Fibroblast of lung (primary cell): Measurements from ENCODE around the gene OR6S1. TPM values are rescaled to one million over a fixed set of nuclear protein-coding genes. Genes with fewer than 3 reads are reported as not detected.

Experiments
- DNase-seq, 2 donors: peaks; one replicate each; pipeline versions ENCODE4 v3.0.0 to v3.0.0-alpha.2; 2010; ENCODE audit warnings: low read depth in 2 of 2
- H2AFZ ChIP-seq: 2 replicates; pipeline ENCODE4 v1.5.1; 2012; ENCODE audit warnings: low read length, control low read depth, inconsistent platforms
- H3K27ac ChIP-seq: 2 replicates; pipeline ENCODE4 v1.5.1; 2011; ENCODE audit warnings: low read length, control low read depth; ENCODE audit not compliant: insufficient read depth
- H3K27me3 ChIP-seq: 2 replicates; pipeline ENCODE4 v1.5.1; 2011; ENCODE audit warnings: mild to moderate bottlenecking, low read length; ENCODE audit not compliant: control insufficient read depth, insufficient read depth
- H3K36me3 ChIP-seq: 2 replicates; pipeline ENCODE4 v1.5.1; 2011; ENCODE audit warnings: low read length; ENCODE audit not compliant: control insufficient read depth, insufficient read depth
- H3K4me1 ChIP-seq: 2 replicates; pipeline ENCODE4 v1.5.1; 2011; ENCODE audit warnings: low read length; ENCODE audit not compliant: control insufficient read depth, insufficient read depth; ENCODE audit errors: extremely low read depth
- H3K4me2 ChIP-seq: 2 replicates; pipeline ENCODE4 v1.5.1; 2011; ENCODE audit warnings: low read length, control low read depth; ENCODE audit not compliant: insufficient read depth; ENCODE audit errors: extremely low read depth
- H3K4me3 ChIP-seq, 4 experiments: fragments of 200-600 bp in 1 of 4; sonication (generic) in 1 of 4; replicated peaks in 1 of 4; 2 replicates each; pipeline ENCODE4 v1.5.1; 2011 to 2016; ENCODE audit warnings: low read length in 4 of 4, low read depth in 3 of 4, mild to moderate bottlenecking in 3 of 4, control low read depth in 2 of 4, inconsistent platforms in 1 of 4, mixed read lengths in 1 of 4; ENCODE audit not compliant: insufficient read depth in 1 of 4; ENCODE audit errors: control extremely low read depth in 1 of 4
- H3K79me2 ChIP-seq: 2 replicates; pipeline ENCODE4 v1.5.1; 2012; ENCODE audit warnings: mild to moderate bottlenecking, low read length, inconsistent platforms; ENCODE audit not compliant: control insufficient read depth, insufficient read depth
- H3K9ac ChIP-seq: 2 replicates; pipeline ENCODE4 v1.5.1; 2011; ENCODE audit warnings: mild to moderate bottlenecking, low read length, control low read depth; ENCODE audit not compliant: insufficient read depth
- H3K9me3 ChIP-seq: 2 replicates; pipeline ENCODE4 v1.5.1; 2012; ENCODE audit warnings: low read depth, low read length; ENCODE audit not compliant: control insufficient read depth, insufficient read depth
- H4K20me1 ChIP-seq: 2 replicates; pipeline ENCODE4 v1.5.1; 2011; ENCODE audit warnings: low read length; ENCODE audit not compliant: control insufficient read depth, insufficient read depth; ENCODE audit errors: extremely low read depth
- CTCF ChIP-seq, 2 donors: IDR thresholded peaks in 1 of 2; conservative IDR thresholded peaks in 1 of 2; 1 replicate in 1 of 2; 2 replicates in 1 of 2; pipeline ENCODE4 v1.5.1; 2011 to 2012; ENCODE audit warnings: low read length in 2 of 2, control low read depth in 1 of 2, inconsistent platforms in 1 of 2, low read depth in 1 of 2, mild to moderate bottlenecking in 1 of 2
- EZH2 ChIP-seq: IDR thresholded peaks from 2 replicates; pipeline ENCODE4 v1.5.1; 2012; ENCODE audit warnings: low read length, control low read depth, mild to moderate bottlenecking; ENCODE audit errors: missing control alignments
- polyA plus RNA-seq, 2 donors: library from polyadenylated mRNA; depleted of rRNA in 1 of 2; stranded (reverse) in 1 of 2; unstranded in 1 of 2; fragments of >200 nt; gene quantifications; 2 replicates each; pipeline ENCODE4 v1.2.1, GENCODE V29; 2011 to 2012; ENCODE audit warnings: missing spikeins in 1 of 2
- total RNA-seq: library from RNA; depleted of rRNA; stranded (reverse); fragments of >200 nt; gene quantifications from 2 replicates; pipeline ENCODE4 v1.2.1, GENCODE V29; 2014

Gene OR6S1
- total and polyA plus RNA-seq, 2 donors (not counting 1 experiment from before 2014, with no cell fraction given) = not detected

GRCh38 chr14:20656274-20656673 lies 14.8 kb upstream of the OR6S1 start:
- no peaks in the 10 kb centered on the region for H3K79me2 ChIP-seq
- no peaks in the 10 kb centered on the region for H3K36me3 ChIP-seq
- H3K4me2 ChIP-seq = no peak overlapping the region
- H3K27ac ChIP-seq = no peak overlapping the region
- DNase-seq = no peak
- H3K27me3 ChIP-seq = peaks cover 2% of the 10 kb centered on the region
- TF ChIP-seq CTCF (conservative IDR thresholded peaks at IDR 0.05 in 1 of 2, IDR thresholded peaks at IDR 0.05 in 1 of 2; ENCODE audit: low read depth in 1 of 2, low read length in 2 of 2) (no peak), EZH2 (no peak)
- H2AFZ ChIP-seq = no peak overlapping the region
- no peak overlapping the region for H3K4me3 ChIP-seq
- no peaks in the 10 kb centered on the region for H4K20me1 ChIP-seq
- H3K9me3 ChIP-seq = no peaks in the 10 kb centered on the region
- no peak overlapping the region for H3K9ac ChIP-seq
- H3K4me1 ChIP-seq = no peaks in the 10 kb centered on the region

DNA sequence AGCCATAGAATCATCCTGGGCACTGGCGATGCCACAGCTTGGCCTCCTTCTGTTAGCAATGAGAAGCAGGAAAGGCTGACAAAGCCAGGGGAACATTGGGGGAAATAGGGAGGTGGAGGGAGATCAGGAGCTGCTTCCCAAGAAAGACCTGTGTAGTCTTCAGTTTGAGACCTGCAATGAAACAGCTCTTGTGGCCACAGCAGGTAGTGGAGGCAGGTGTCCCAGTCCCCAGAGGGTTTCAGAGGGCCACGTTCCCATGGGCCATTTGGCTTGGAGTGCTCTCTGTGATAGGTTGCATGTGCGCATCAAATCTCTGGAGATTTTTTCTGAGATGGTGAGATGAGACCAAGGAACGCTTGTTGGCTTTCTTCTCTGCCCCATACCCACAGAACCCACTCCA lies 14.4 kb upstream of the OR6S1 start:
- no peak overlapping the region for H3K4me3 ChIP-seq
- no peaks in the 10 kb centered on the region for H4K20me1 ChIP-seq
- no peak for DNase-seq
- no peak overlapping the region for H3K27ac ChIP-seq
- no peaks in the 10 kb centered on the region for H3K4me1 ChIP-seq
- H3K79me2 ChIP-seq = no peaks in the 10 kb centered on the region
- H3K27me3 ChIP-seq = peaks cover 2% of the 10 kb centered on the region
- TF ChIP-seq EZH2 (no peak), CTCF (conservative IDR thresholded peaks at IDR 0.05 in 1 of 2, IDR thresholded peaks at IDR 0.05 in 1 of 2; ENCODE audit: low read depth in 1 of 2, low read length in 2 of 2) (no peak)
- H3K4me2 ChIP-seq = no peak overlapping the region
- no peaks in the 10 kb centered on the region for H3K36me3 ChIP-seq
- no peaks in the 10 kb centered on the region for H3K9me3 ChIP-seq
- no peak overlapping the region for H3K9ac ChIP-seq
- no peak overlapping the region for H2AFZ ChIP-seq

DNA sequence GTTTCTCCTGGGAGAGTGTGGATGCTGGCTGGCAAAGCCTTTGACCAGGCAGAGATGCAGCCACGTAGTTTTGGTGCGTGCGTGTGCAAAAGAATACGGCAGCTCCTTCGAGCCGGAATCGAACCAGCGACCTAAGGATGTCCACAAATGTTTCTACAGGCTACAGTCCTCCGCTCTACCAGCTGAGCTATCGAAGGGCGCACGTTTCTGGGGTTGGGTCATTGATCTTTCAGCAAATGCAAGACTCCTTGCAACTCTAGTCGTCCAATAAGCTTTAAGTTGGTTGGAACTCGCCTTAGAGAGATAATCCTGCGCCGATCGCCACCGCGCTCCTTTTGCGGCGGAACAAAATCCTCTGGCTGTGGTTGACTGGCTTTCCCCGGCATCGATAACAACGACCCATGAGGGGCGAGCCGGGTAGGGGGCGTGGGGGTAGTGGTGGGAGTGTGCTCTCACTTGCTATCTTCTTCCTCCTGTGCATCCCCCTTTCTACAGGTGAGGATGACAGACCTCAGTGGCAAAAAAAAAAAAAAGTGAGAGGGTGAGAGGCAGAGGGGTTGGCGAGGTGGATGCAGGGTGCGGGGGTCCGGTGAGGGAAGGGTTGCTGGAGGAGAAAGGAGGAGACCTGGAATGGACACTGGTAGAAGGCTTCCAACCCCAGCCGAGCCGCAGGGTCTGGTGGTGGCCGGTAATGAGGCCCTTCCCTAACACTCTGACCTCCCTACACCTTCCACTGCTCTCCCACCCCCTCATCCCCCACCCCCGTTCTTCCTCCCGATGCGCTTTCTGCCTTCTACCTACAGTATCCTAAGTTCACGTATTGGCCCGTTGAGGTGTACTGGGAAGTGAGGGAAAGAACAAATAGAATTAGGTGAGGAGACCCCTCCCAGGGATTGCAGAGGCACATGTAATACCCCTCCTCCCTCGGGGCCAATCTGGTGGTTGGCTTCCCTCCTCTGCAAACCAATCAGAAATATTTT lies 11.8 kb upstream of the OR6S1 start:
- H3K4me3 ChIP-seq = peak overlapping the region in 2 of 4 experiments; percentile 40
- DNase-seq = peak; percentile 27 to 72
- no peaks in the 10 kb centered on the region for H4K20me1 ChIP-seq
- no peaks in the 10 kb centered on the region for H3K79me2 ChIP-seq
- no peaks in the 10 kb centered on the region for H3K4me1 ChIP-seq
- no peak overlapping the region for H3K9ac ChIP-seq
- no peak overlapping the region for H3K27ac ChIP-seq
- H3K36me3 ChIP-seq = no peaks in the 10 kb centered on the region
- no peaks in the 10 kb centered on the region for H3K9me3 ChIP-seq
- peaks cover 2% of the 10 kb centered on the region for H3K27me3 ChIP-seq
- TF ChIP-seq CTCF (conservative IDR thresholded peaks at IDR 0.05 in 1 of 2, IDR thresholded peaks at IDR 0.05 in 1 of 2; ENCODE audit: low read depth in 1 of 2, low read length in 2 of 2) (no peak), EZH2 (peak; percentile 31)
- H2AFZ ChIP-seq = no peak overlapping the region
- peak overlapping the region; percentile 37 for H3K4me2 ChIP-seq
